Stimulated activated CD8-positive, alpha-beta memory T cell treated with anti-CD3 and anti-CD28 coated beads, Interleukin-15, amount 100 ng/mL, for 24 hours (primary cell): Measurements from ENCODE around the gene MORF4L2.
A peak's percentile ranks its signal among the peaks of the same experiment; 100 is the strongest.

Experiments
- DNase-seq: peaks from one replicate; pipeline ENCODE4 v3.0.0-alpha.2; 2020; ENCODE audit warnings: low read depth

MORF4L2 gene

GRCh38 chrX:103686199-103687072 lies at the start of gene MORF4L2:
Gene MORF4L2 (minus strand): TSS chrX:103686699. CDS start chrX:103677027, 9,672 bp downstream.
- peak; percentile 29 for DNase-seq

DNA sequence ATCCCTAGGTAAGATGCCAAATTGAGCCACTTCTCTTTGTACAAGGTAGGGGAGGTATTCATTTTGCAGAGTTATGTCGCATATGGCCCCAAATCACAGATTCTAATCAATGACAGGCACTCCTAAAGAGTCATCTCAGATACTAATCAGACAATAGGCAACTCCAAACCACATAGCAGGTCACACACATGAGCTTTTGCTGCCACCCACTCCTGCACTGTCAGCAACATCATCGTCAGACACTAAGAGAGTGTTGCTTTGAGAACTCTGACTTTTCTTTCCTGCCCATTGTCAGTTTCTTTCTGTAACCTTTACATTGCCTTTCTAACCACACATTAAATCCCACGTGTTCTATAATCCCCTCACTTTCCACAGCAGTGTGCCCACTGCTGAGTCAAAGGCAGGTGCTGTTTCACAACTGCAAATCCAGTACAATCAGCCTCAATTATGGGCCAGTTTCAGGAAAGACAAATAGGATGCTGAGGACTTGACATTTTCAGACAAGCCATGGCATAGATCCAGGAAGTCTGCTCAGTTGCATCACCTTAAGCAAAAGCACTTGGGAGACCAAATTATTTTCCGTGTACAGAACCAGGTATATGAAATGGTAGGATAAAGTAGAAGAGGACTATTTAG lies 47.7 kb upstream of the MORF4L2 start:
- no peak for DNase-seq

DNA sequence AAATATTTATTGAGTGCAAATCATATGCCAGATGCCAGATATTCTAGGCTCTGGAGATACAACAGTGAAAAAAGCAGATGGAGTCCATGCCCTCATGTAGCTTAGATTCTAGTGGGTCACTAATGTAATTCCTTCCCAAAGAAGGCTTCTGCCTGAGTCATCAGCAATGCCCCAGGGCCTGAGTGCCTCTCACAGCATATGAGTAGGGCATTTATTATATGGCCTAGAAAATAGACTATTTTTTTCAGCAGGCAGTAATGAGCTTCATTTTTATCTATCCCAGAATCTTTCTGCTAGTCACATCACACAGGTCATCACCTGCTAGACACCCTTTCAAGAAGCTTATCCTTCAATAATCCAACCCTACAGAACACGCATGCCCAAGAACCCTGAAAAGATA lies 46.5 kb upstream of the MORF4L2 start:
- no peak for DNase-seq

GRCh38 chrX:103730796-103731493 lies 44.4 kb upstream of the MORF4L2 start:
- no peak for DNase-seq

- DNase-seq: no peak
These were observed 43.8 kb upstream of the MORF4L2 start for GRCh38 chrX:103730147-103730795.

DNA sequence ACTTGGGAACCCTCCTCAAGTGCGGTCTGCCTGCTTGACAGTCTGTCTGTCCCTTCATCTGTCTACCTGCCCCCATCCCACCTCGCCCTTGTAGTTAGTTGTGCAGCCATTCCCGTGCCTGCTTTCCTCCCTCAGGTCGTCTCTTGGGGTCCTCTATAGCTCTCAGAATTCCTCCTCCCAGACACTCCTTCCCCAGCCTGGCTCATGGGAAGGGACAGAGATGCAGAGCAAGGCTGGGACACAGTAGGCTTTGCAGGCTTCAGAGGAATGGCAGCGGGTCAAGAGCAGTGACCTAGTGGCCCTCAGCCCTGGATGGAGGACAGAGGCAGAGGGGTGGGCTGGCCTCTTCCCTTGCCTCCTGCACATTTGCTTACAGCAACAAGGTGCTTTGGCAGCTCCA lies 42.5 kb upstream of the MORF4L2 start:
- no peak for DNase-seq

- DNase-seq: no peak
These were observed 40.6 kb upstream of the MORF4L2 start for GRCh38 chrX:103727115-103727514.

DNA sequence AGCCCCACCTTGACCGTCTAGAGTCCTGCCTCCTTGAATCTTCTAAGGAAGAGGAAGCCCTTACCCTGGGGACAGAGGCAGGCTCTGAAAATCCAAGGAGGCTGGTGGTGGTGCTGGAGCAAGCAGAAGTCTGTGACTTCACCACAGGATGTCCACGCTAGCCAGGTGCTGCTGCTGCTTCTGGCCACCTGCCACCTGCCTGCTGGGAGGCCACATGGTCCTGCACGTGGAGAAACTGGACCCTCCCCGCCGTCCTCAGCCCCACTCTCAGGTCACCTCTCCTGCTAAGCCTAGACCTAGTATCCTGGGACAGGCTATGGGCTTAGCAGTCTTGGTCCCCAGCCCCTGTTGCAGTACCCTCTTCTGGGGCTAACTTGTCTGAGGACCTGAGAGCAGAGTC lies 40.0 kb upstream of the MORF4L2 start:
- DNase-seq: no peak

DNA sequence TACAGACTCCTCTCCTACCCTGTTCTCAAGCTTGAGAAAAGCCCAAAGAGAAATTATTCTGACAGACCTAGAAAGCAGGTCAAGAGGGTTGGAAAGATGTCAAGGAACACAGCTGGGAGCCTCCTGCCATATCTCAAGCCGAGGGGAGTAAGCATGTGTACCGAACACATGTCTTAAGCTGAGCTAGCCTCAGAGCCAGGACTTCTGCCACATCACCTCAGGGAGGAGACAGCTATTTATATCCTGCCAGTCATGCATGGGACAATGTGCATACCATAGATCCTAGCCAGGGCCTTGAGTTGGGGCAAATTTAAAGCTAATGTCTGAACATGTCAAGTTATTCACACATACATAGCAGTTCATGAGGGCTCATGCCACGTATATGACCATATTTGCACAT lies 36.0 kb upstream of the MORF4L2 start:
- no peak for DNase-seq

DNA sequence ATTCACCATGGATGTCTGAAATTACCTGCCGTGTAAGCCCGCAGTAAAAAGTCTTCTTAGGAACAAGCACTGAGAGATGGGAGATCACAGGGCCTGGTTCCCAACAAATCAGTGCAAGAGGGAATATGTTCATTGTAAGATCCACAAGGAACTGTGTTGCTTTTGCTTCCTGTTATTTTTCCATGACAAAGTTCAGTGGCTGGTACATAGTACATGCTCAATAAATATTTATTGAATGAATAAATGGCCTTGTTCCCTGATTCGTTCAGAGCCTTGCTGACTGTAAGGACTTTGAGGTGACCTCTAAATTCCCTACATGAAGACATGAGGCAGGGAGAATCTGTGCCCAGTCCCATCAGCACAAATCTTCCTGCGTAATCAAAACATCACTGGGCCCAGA lies 31.6 kb upstream of the MORF4L2 start:
- DNase-seq: no peak

- no peak for DNase-seq
These were observed 30.5 kb upstream of the MORF4L2 start for GRCh38 chrX:103716962-103717361.

GRCh38 chrX:103710609-103711008 lies 24.1 kb upstream of the MORF4L2 start, which contains the start of gene TMEM31:
Gene TMEM31 (plus strand): TSS chrX:103710909. CDS start chrX:103712259, 1,350 bp downstream.
- DNase-seq: no peak

GRCh38 chrX:103704863-103705262 lies 18.4 kb upstream of the MORF4L2 start:
- DNase-seq: no peak

DNA sequence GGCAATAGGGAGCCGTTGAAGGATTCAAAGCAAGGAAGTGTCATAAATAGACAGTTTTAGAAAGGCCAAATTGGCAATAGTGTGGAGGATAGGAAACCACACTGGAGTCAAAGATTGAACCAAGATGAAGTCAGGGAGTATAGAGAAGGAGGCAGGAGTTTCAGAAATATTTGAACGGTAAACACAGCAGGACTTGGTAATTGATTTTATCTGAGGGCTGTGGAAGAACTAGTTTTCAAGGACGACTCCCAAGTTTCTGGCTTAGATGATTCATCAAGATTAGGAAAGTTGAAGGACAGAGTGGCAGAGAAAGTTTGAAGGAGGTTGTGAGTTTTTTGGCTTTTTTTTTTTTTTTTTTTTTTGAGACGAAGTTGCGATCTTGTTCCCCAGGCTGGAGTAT lies 12.7 kb upstream of the MORF4L2 start:
- no peak for DNase-seq

DNA sequence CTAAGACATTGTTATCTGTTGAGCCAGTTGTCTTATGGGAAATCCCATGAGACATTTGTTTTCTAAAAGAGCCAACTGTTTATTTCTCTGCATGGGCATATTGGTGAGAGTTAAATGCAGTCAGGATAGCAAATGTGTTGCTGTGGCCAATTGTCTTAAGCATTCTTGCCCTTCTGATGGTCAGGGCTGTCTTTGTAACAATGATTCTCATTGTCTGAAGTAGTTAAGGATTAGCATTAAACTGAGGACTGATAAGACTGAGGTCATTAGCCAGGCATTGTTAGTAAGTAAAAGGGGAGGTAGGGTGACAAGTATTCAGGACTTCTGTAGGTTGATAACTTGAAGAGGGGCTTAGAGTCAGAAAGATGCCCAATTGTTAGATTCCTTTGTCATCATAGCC lies 11.2 kb upstream of the MORF4L2 start:
- no peak for DNase-seq

DNA sequence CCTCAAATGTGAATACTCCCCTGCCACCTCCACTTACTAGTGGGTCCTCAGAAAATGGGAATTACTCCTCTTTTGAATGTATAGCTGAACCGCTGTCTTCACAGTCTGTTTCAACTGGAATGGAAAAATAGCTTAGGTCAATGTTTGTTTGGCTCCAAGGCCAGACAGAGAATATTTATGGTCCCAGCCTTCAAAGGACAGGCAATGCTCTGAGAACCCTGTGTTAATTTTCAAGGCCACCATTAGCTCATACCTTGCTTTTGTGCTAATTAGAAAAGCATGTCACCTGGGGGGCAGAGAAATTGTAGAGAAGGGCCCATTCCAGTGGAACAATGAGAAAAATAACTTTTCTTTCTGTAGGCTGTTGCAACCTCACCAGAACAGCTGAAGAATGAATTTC lies 4.6 kb upstream of the MORF4L2 start:
- no peak for DNase-seq

DNA sequence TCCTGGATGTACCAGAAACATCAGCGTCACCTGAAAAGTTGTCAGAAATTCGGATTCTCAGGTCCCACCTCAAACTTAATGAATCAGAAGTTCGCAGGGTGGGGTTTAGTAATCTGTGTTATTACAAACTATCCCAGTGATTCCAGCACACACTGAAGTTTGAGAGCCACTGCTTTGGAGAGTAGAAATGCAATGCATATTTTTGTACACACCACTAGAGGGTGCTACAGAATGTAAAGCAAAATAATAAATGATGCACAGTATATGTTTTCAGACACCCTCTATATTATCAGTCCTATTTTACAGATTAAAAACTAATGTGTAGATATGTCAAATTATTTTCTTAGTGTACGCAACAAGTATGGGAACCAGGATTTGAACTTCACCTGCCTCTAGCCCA lies 2.4 kb upstream of the MORF4L2 start:
- no peak for DNase-seq

DNA sequence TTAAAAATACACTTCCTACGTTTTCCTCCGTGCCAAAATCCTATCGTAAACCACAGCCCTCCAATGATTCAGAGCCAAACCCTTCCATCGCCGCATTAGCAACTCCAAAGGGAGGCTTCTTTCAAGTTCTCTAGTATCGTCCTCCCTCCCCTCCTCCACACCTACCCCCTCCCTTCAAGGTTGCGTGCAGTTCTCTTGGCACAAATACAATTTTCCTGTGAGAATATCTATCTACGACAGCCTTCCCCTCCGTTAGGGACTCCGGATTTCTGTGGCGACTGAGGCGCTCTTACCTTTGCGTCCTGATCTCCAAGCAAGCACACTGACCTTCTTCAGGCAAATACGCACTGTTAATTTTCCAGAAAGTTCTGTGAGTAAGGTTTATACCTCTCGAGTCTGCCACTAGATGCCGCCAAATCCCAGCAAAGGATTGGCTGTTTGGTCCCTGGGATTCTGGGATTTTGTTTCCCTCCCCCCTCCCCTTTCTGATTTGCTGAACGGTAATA lies 1.2 kb upstream of the MORF4L2 start:
- DNase-seq: no peak

- DNase-seq: peak; percentile 68
These were observed 685 bp upstream of the MORF4L2 start for GRCh38 chrX:103687073-103687695.

- DNase-seq: no peak
These were observed 1.1 kb downstream of the MORF4L2 start for GRCh38 chrX:103685396-103685795.

DNA sequence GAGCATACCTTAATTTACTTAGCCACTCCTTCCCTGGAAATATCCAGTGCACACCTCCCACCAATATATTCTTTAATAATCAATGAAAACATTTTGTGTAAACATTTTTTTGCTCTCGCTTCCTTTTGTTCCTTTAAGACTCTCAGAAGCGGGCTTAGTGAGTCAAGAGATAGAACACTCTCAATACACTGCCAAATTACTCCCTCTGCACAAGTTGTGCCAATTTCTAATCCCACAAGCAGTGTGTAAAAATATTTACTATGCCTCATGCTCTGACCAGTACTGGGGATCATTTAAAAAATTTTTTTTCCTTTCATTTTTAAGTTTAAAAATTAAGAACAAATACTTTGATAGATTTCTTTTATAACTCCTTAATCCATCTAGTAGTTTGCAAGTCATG lies 5.1 kb downstream of the MORF4L2 start:
- DNase-seq: no peak
